ENCODE measurements around the gene KIF5B. TPM values are rescaled to one million over a fixed set of nuclear protein-coding genes. Genes with fewer than 3 reads are reported as not detected.
"Not testable (repeated sequence)": the region's sequence is repeated elsewhere in the genome, so short reads cannot be mapped to it uniquely, and the experiment has no call there.

The KIF5B gene
- total RNA-seq, 1 donor from 2014 or later: 105 TPM

DNA sequence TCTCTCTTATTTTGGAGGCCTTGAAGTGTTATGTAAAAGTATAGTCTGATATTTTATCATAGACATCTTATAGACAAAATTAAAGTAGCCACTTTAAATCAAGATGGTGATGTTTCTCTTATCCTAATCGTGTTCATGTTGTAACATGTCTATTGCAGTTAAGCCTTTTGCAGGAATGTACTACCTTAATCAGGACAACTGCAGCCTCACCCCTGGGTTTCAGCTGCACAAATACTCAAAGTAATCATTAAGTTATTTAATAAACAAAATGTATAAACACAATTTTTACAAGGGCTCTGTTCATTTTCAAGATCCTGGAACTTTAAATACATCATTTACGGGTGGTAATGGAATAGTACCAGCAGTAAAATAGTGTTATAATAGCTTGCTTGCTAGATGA is 14.4 kb upstream of the KIF5B start:
- no peaks in the 10 kb centered on the region for H3K4me1 Mint-ChIP-seq (ENCODE audit: low read depth, unreplicated experiment)
- TF ChIP-seq, protein P1, sequence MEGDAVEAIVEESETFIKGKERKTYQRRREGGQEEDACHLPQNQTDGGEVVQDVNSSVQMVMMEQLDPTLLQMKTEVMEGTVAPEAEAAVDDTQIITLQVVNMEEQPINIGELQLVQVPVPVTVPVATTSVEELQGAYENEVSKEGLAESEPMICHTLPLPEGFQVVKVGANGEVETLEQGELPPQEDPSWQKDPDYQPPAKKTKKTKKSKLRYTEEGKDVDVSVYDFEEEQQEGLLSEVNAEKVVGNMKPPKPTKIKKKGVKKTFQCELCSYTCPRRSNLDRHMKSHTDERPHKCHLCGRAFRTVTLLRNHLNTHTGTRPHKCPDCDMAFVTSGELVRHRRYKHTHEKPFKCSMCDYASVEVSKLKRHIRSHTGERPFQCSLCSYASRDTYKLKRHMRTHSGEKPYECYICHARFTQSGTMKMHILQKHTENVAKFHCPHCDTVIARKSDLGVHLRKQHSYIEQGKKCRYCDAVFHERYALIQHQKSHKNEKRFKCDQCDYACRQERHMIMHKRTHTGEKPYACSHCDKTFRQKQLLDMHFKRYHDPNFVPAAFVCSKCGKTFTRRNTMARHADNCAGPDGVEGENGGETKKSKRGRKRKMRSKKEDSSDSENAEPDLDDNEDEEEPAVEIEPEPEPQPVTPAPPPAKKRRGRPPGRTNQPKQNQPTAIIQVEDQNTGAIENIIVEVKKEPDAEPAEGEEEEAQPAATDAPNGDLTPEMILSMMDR (IDR thresholded peaks at IDR 0.05; ENCODE audit: partially characterized antibody, unreplicated experiment): no peak

DNA sequence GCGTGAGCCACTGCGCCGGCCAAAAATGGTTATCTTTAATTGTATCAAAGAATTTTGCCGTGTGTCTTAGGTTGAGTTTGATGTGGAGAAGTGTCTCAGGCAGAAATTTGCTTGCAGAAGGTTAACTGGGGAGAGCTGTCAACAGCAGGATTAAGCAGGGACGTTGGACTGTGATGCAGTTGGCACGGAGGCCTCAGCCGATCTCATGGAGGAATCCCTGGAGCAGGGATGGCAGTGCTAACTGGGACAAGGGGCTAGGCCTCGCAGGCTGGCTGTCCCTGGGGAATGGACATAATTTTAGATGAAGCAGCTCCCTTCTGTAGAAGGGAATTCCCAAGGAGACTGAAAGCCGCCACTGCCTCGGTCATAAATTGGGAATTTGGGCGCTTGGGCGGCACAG is 12.3 kb upstream of the KIF5B start:
- DNase-seq: no peak
- Mint-ChIP-seq H3K36me3 (ENCODE audit: unreplicated experiment) (no peaks in the 10 kb centered on the region), H3K27me3 (ENCODE audit: unreplicated experiment) (no peaks in the 10 kb centered on the region), H3K4me3 (ENCODE audit: unreplicated experiment) (no peak overlapping the region), H3K27ac (ENCODE audit: unreplicated experiment) (no peak overlapping the region), H3K4me1 (ENCODE audit: low read depth, unreplicated experiment) (no peaks in the 10 kb centered on the region), H3K9me3 (ENCODE audit: unreplicated experiment) (no peaks in the 10 kb centered on the region)
- TF ChIP-seq, protein P1 (IDR thresholded peaks at IDR 0.05; ENCODE audit: partially characterized antibody, unreplicated experiment): no peak

More for the DNA sequence above, 14.4 kb upstream of the KIF5B start:
- no peaks in the 10 kb centered on the region for H3K27me3 Mint-ChIP-seq (ENCODE audit: unreplicated experiment)
- H3K4me3 Mint-ChIP-seq (ENCODE audit: unreplicated experiment): no peak overlapping the region
- H3K9me3 Mint-ChIP-seq (ENCODE audit: unreplicated experiment): no peaks in the 10 kb centered on the region
- no peaks in the 10 kb centered on the region for H3K36me3 Mint-ChIP-seq (ENCODE audit: unreplicated experiment)
- no peak for DNase-seq
- no peak overlapping the region for H3K27ac Mint-ChIP-seq (ENCODE audit: unreplicated experiment)

DNA sequence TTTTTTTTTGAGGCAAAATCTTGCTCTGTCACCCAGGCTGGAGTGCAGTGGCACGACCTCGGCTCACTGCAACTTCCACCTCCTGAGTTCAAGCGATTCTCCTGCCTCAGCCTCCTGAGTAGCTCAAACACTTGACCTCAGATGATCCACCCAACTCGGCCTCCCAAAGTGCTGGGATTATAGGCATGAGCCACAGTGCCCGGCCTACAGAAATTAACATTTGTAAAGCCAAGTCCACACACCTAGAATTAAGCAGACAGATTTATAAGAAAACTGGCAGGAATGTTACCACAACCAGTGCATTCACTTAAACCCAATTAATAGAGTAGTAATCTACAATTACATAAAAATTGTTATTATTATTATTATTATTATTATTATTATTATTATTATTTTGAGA is 11.7 kb upstream of the KIF5B start:
- H3K9me3 Mint-ChIP-seq (ENCODE audit: unreplicated experiment); DNase-seq; H3K36me3 Mint-ChIP-seq (ENCODE audit: unreplicated experiment); H3K4me1 Mint-ChIP-seq (ENCODE audit: low read depth, unreplicated experiment); H3K27ac Mint-ChIP-seq (ENCODE audit: unreplicated experiment); H3K27me3 Mint-ChIP-seq (ENCODE audit: unreplicated experiment); H3K4me3 Mint-ChIP-seq (ENCODE audit: unreplicated experiment): not testable (repeated sequence)

DNA sequence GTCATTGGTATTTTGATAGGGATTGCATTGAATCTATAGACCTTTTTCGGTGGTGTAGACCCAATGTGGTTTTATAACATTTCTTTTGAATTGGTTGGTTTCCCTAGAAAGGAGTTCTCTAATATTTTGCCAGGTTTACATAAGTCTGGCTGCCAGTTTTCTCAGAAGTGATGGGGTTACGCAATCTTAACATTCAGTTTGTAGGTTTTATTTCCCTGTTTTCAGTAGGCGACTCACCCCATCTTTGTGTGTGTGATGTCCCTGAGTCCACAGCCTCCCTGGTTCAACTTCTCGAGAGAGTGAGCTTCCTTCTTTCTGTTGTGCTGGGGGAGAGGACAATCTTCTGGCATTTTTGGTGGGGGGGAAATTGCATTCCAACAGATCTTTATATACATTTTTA is 9.6 kb upstream of the KIF5B start:
- no peak for DNase-seq
- no peak overlapping the region for H3K27ac Mint-ChIP-seq (ENCODE audit: unreplicated experiment)
- no peaks in the 10 kb centered on the region for H3K4me1 Mint-ChIP-seq (ENCODE audit: low read depth, unreplicated experiment)
- TF ChIP-seq, protein P1 (IDR thresholded peaks at IDR 0.05; ENCODE audit: partially characterized antibody, unreplicated experiment): no peak
- no peaks in the 10 kb centered on the region for H3K36me3 Mint-ChIP-seq (ENCODE audit: unreplicated experiment)
- no peak overlapping the region for H3K4me3 Mint-ChIP-seq (ENCODE audit: unreplicated experiment)
- no peaks in the 10 kb centered on the region for H3K9me3 Mint-ChIP-seq (ENCODE audit: unreplicated experiment)
- H3K27me3 Mint-ChIP-seq (ENCODE audit: unreplicated experiment): no peaks in the 10 kb centered on the region

DNA sequence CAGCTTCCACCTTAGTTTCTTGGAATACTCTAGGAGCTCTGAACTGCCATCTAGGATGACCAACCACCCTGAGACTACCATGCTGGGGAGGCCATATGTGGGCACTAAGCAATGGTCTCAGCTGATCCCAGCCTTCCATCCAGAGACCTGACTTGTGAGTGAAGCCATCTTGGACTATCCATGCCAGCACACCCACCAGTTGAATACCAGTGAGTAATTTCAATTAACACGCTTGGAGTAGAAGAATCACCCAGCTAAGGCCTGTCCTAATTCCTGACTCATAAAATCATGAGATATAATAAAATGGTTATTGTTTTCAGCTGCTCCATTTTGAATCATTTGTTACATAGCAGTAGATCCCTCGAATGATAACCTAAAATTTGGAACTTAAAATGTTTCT is 5.2 kb upstream of the KIF5B start:
- peaks cover 2% of the 10 kb centered on the region for H3K27me3 Mint-ChIP-seq (ENCODE audit: unreplicated experiment)
- peaks cover 4% of the 10 kb centered on the region for H3K4me1 Mint-ChIP-seq (ENCODE audit: low read depth, unreplicated experiment)
- H3K36me3 Mint-ChIP-seq (ENCODE audit: unreplicated experiment): no peaks in the 10 kb centered on the region
- TF ChIP-seq, protein P1 (IDR thresholded peaks at IDR 0.05; ENCODE audit: partially characterized antibody, unreplicated experiment): no peak
- H3K27ac Mint-ChIP-seq (ENCODE audit: unreplicated experiment): no peak overlapping the region
- H3K4me3 Mint-ChIP-seq (ENCODE audit: unreplicated experiment): no peak overlapping the region
- DNase-seq: no peak
- H3K9me3 Mint-ChIP-seq (ENCODE audit: unreplicated experiment): peaks cover 6% of the 10 kb centered on the region

DNA sequence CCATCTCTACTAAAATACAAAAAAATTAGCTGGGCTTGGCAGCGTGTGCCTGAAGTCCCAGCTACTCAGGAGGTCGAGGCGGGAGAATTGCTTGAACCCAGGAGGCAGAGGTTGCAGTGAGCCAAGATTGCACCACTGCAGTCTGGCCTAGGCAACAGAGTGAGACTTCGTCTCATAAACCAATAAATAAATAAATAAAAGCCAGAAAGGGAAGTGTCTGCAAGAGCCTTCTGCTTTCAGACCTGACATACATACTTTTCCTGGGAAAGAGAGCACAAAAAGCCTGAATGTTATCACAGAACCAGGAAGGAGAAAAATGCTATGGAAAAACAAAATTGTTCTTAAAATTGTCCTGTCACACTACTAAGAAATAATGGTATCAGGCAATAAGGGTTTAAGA is 4.1 kb upstream of the KIF5B start:
- Mint-ChIP-seq H3K36me3 (ENCODE audit: unreplicated experiment) (no peaks in the 10 kb centered on the region), H3K4me1 (ENCODE audit: low read depth, unreplicated experiment) (peaks cover 4% of the 10 kb centered on the region), H3K9me3 (ENCODE audit: unreplicated experiment) (peaks cover 9% of the 10 kb centered on the region), H3K27ac (ENCODE audit: unreplicated experiment) (no peak overlapping the region), H3K4me3 (ENCODE audit: unreplicated experiment) (no peak overlapping the region), H3K27me3 (ENCODE audit: unreplicated experiment) (peaks cover 6% of the 10 kb centered on the region)
- TF ChIP-seq, protein P1 (IDR thresholded peaks at IDR 0.05; ENCODE audit: partially characterized antibody, unreplicated experiment): no peak
- no peak for DNase-seq
